GM23338 (cell line): ENCODE results near the gene ST8SIA2. TPM values are rescaled to one million over a fixed set of nuclear protein-coding genes. Genes with fewer than 3 reads are reported as not detected.

Source experiments
- ATAC-seq: fragments of 200-7000 bp; cut with Tn5 transposase; 3 replicates; pipeline ENCODE4 v1.9.1; 2020
- DNase-seq: peaks from one replicate; pipeline ENCODE4 v3.0.0-alpha.2; 2015; ENCODE audit warnings: low spot score
- H2AFZ ChIP-seq: fragments of 200-600 bp; sonication (generic); 2 replicates; pipeline ENCODE4 v1.8.0; 2016; ENCODE audit warnings: antibody characterized with exemption, mild to moderate bottlenecking, moderate library complexity
- H3F3A ChIP-seq: fragments of 200-600 bp; sonication (generic); replicated peaks from 2 replicates; pipeline ENCODE4 v1.8.0; 2017; ENCODE audit warnings: antibody characterized with exemption, mixed run types, low read depth
- H3K27ac ChIP-seq: fragments of 200-600 bp; sonication (generic); 2 replicates; pipeline ENCODE4 v1.6.1; 2016; ENCODE audit warnings: low read depth
- H3K27me3 ChIP-seq: fragments of 200-600 bp; sonication (generic); 2 replicates; pipeline ENCODE4 v1.8.0; 2016; ENCODE audit warnings: mild to moderate bottlenecking, mixed run types, moderate library complexity; ENCODE audit not compliant: insufficient read depth
- H3K36me3 ChIP-seq: fragments of 200-600 bp; sonication (generic); 2 replicates; pipeline ENCODE4 v1.8.0; 2016; ENCODE audit warnings: mild to moderate bottlenecking; ENCODE audit not compliant: insufficient read depth
- H3K4me1 ChIP-seq: fragments of 200-600 bp; sonication (generic); 2 replicates; pipeline ENCODE4 v1.8.0; 2016; ENCODE audit warnings: mild to moderate bottlenecking, moderate library complexity; ENCODE audit not compliant: insufficient read depth
- H3K4me2 ChIP-seq: fragments of 200-600 bp; sonication (generic); 2 replicates; pipeline ENCODE4 v1.7.1; 2017; ENCODE audit warnings: mixed run types
- H3K4me3 ChIP-seq: fragments of 200-600 bp; sonication (generic); 2 replicates; pipeline ENCODE4 v1.6.1; 2016; ENCODE audit warnings: mixed run types
- H3K79me2 ChIP-seq: fragments of 200-600 bp; sonication (generic); replicated peaks from 2 replicates; pipeline ENCODE4 v1.8.0; 2017; ENCODE audit warnings: mild to moderate bottlenecking; ENCODE audit not compliant: insufficient read depth
- H3K9me2 ChIP-seq: fragments of 200-600 bp; sonication (generic); 2 replicates; pipeline ENCODE4 v1.8.0; 2017; ENCODE audit not compliant: insufficient read depth
- H4K20me1 ChIP-seq: fragments of 200-600 bp; sonication (generic); replicated peaks from 2 replicates; pipeline ENCODE4 v1.8.0; 2017; ENCODE audit warnings: mild to moderate bottlenecking; ENCODE audit not compliant: insufficient read depth
- H3K27ac Mint-ChIP-seq: 2 replicates; pipeline ENCODE4 v1.8.0; 2020; ENCODE audit warnings: inconsistent platforms, mild to moderate bottlenecking, moderate library complexity, mixed read lengths
- H3K27me3 Mint-ChIP-seq: 3 replicates; pipeline ENCODE4 v1.8.0; 2022; ENCODE audit warnings: low read depth, mild to moderate bottlenecking, moderate library complexity, mixed read lengths, inconsistent platforms; ENCODE audit not compliant: insufficient read depth, poor library complexity
- H3K36me3 Mint-ChIP-seq: 3 replicates; pipeline ENCODE4 v1.8.0; 2021; ENCODE audit warnings: low read depth, mild to moderate bottlenecking, inconsistent platforms, moderate library complexity, mixed read lengths
- H3K4me1 Mint-ChIP-seq: 3 replicates; pipeline ENCODE4 v1.8.0; 2020; ENCODE audit warnings: mild to moderate bottlenecking, inconsistent platforms, mixed read lengths
- H3K4me3 Mint-ChIP-seq: 3 replicates; pipeline ENCODE4 v1.8.0; 2021; ENCODE audit warnings: moderate library complexity, mild to moderate bottlenecking, inconsistent platforms, mixed read lengths
- H3K9me3 Mint-ChIP-seq: 3 replicates; pipeline ENCODE4 v1.8.0; 2020; ENCODE audit warnings: moderate library complexity, mild to moderate bottlenecking, inconsistent platforms, mixed read lengths
- ETS1 ChIP-seq: IDR thresholded peaks from 2 replicates; pipeline ENCODE4 v1.6.1; 2016; ENCODE audit warnings: antibody characterized with exemption
- NANOG ChIP-seq: IDR thresholded peaks from 2 replicates; pipeline ENCODE4 v1.6.1; 2016; ENCODE audit warnings: antibody characterized with exemption, borderline replicate concordance
- POLR2AphosphoS5 ChIP-seq: IDR thresholded peaks from 2 replicates; pipeline ENCODE4 v1.6.1; 2016; ENCODE audit warnings: antibody characterized with exemption, low read depth
- ZNF114 ChIP-seq: fragments of 250-450 bp; sonication (Bioruptor Pico); IDR thresholded peaks from 2 replicates; pipeline ENCODE4 v1.5.0; 2020; ENCODE audit warnings: mild to moderate bottlenecking, moderate library complexity
- ZNF331 ChIP-seq: fragments of 250-450 bp; sonication (Bioruptor Pico); IDR thresholded peaks from 2 replicates; pipeline ENCODE4 v1.5.0; 2020; ENCODE audit warnings: low read depth, mild to moderate bottlenecking, moderate library complexity
- ZNF462 ChIP-seq: fragments of 250-450 bp; sonication (Bioruptor Pico); IDR thresholded peaks from 2 replicates; pipeline ENCODE4 v1.5.0; 2020; ENCODE audit warnings: mild to moderate bottlenecking, moderate library complexity
- polyA plus RNA-seq: library from polyadenylated mRNA; unstranded; fragments of >200 nt; fragmentation: Nextera tagmentation; extraction: Ambion mirVana; gene quantifications from 2 replicates; pipeline ENCODE4 v1.2.1, GENCODE V29; 2016
- total RNA-seq: library from RNA; depleted of rRNA; stranded (reverse); fragments of >200 nt; shearing (Covaris generic); gene quantifications from 2 replicates; pipeline ENCODE4 v1.2.3, GENCODE V29; 2014
- TF ChIP-seq, protein P1 (sequence below), 2 experiments: fragments of 200-600 bp in 1 of 2; sonication (generic) in 1 of 2; conservative IDR thresholded peaks; 2 replicates each; pipeline versions ENCODE4 v1.5.1 to v1.6.1; 2016 to 2017; ENCODE audit warnings: antibody characterized with exemption in 2 of 2, low read depth in 2 of 2, mild to moderate bottlenecking in 2 of 2, moderate library complexity in 1 of 2

Gene ST8SIA2
- total and polyA plus RNA-seq, 2 experiments from 2014 or later: 0.66 to 1.2 TPM

DNA sequence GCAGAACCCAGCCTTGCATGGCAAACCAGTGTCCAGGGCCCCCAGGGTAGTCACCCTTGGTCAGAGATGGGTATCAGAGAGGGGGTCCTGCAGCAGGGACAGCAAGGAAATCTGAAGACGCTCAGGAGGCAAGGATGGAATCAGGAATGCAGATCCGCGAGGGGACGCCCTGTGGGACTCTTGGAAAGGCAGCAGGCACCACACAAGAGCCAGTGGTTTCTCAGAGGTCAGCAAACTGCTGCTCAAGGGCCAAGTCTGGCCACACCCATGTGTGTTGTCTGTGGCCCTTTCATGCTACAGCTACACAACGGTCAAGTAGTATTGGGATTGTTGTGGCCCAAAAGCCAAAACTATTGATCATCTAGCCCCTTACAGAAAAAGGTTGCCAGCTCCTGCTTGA, 69.7 kb downstream of the ST8SIA2 start (continued):
- TF ChIP-seq ZNF462 (no peak), ETS1 (no peak), ZNF114 (CRISPR knock-in tag) (no peak), POLR2AphosphoS5 (no peak), NANOG (no peak), ZNF331 (CRISPR knock-in tag) (no peak)
- TF ChIP-seq, protein P1, sequence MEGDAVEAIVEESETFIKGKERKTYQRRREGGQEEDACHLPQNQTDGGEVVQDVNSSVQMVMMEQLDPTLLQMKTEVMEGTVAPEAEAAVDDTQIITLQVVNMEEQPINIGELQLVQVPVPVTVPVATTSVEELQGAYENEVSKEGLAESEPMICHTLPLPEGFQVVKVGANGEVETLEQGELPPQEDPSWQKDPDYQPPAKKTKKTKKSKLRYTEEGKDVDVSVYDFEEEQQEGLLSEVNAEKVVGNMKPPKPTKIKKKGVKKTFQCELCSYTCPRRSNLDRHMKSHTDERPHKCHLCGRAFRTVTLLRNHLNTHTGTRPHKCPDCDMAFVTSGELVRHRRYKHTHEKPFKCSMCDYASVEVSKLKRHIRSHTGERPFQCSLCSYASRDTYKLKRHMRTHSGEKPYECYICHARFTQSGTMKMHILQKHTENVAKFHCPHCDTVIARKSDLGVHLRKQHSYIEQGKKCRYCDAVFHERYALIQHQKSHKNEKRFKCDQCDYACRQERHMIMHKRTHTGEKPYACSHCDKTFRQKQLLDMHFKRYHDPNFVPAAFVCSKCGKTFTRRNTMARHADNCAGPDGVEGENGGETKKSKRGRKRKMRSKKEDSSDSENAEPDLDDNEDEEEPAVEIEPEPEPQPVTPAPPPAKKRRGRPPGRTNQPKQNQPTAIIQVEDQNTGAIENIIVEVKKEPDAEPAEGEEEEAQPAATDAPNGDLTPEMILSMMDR (conservative IDR thresholded peaks at IDR 0.05; ENCODE audit: low read depth in 2 of 2): no peak

- no peak for DNase-seq
- peaks cover 5% of the 10 kb centered on the region for H3K27me3 Mint-ChIP-seq
- Histone ChIP-seq H3K4me3 (no peak overlapping the region), H2AFZ (no peak overlapping the region), H3F3A (no peaks in the 10 kb centered on the region), H3K36me3 (no peaks in the 10 kb centered on the region; the same call in 1 of the 2 replicates), H3K4me1 (no peaks in the 10 kb centered on the region), H3K27ac (no peak overlapping the region), H3K27me3 (no peaks in the 10 kb centered on the region), H3K79me2 (no peaks in the 10 kb centered on the region), H3K9me2 (no peaks in the 10 kb centered on the region), H4K20me1 (no peaks in the 10 kb centered on the region), H3K4me2 (no peak overlapping the region)
- ATAC-seq: no peak
- no peak overlapping the region for H3K4me3 Mint-ChIP-seq
- H3K4me1 Mint-ChIP-seq: no peaks in the 10 kb centered on the region
- no peak overlapping the region for H3K27ac Mint-ChIP-seq
- no peaks in the 10 kb centered on the region; the same call in 2 of the 3 replicates for H3K36me3 Mint-ChIP-seq
- H3K9me3 Mint-ChIP-seq: no peaks in the 10 kb centered on the region
- no peak for TF ChIP-seq ZNF462
These were observed 70.1 kb downstream of the ST8SIA2 start for GRCh38 chr15:92463826-92464225.
